GM19463 (cell line): ENCODE results near the gene CTDP1.

Experiments
- ATAC-seq: cut with Tn5 transposase; IDR thresholded peaks from one replicate; pipeline ENCODE4 v1.9.1; 2021; ENCODE audit warnings: mild to moderate bottlenecking, moderate library complexity; ENCODE audit not compliant: unreplicated experiment

CTDP1 gene, protein sequence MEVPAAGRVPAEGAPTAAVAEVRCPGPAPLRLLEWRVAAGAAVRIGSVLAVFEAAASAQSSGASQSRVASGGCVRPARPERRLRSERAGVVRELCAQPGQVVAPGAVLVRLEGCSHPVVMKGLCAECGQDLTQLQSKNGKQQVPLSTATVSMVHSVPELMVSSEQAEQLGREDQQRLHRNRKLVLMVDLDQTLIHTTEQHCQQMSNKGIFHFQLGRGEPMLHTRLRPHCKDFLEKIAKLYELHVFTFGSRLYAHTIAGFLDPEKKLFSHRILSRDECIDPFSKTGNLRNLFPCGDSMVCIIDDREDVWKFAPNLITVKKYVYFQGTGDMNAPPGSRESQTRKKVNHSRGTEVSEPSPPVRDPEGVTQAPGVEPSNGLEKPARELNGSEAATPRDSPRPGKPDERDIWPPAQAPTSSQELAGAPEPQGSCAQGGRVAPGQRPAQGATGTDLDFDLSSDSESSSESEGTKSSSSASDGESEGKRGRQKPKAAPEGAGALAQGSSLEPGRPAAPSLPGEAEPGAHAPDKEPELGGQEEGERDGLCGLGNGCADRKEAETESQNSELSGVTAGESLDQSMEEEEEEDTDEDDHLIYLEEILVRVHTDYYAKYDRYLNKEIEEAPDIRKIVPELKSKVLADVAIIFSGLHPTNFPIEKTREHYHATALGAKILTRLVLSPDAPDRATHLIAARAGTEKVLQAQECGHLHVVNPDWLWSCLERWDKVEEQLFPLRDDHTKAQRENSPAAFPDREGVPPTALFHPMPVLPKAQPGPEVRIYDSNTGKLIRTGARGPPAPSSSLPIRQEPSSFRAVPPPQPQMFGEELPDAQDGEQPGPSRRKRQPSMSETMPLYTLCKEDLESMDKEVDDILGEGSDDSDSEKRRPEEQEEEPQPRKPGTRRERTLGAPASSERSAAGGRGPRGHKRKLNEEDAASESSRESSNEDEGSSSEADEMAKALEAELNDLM

DNA sequence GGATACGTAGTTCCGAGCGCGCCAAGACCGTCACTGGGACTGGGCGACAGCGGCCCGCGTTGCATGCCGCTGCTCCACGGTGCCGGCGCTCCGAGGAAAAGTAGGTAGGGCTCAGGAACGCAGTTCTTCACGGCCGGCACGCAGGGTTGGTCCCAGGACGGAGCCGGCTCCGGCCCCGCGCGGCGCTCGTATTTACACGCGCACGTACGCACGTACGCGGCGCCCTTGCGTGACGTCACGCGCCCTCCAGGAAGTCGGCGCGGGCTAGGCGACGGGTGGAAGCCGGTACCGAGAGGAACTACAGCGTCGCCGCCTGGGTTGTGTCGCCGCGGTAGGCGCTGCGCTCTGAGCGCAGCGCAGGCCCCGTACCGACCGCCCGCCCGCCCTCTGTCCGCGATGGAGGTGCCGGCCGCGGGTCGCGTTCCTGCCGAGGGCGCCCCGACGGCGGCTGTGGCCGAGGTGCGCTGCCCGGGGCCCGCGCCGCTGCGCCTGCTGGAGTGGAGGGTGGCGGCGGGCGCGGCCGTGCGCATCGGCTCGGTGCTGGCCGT, at the start of gene CTDP1:
Gene CTDP1 (plus strand): TSS at position 252 of the 548 bp plus-strand sequence. CDS start 145 bp downstream, at position 397.
- peak; percentile 60 for ATAC-seq

DNA sequence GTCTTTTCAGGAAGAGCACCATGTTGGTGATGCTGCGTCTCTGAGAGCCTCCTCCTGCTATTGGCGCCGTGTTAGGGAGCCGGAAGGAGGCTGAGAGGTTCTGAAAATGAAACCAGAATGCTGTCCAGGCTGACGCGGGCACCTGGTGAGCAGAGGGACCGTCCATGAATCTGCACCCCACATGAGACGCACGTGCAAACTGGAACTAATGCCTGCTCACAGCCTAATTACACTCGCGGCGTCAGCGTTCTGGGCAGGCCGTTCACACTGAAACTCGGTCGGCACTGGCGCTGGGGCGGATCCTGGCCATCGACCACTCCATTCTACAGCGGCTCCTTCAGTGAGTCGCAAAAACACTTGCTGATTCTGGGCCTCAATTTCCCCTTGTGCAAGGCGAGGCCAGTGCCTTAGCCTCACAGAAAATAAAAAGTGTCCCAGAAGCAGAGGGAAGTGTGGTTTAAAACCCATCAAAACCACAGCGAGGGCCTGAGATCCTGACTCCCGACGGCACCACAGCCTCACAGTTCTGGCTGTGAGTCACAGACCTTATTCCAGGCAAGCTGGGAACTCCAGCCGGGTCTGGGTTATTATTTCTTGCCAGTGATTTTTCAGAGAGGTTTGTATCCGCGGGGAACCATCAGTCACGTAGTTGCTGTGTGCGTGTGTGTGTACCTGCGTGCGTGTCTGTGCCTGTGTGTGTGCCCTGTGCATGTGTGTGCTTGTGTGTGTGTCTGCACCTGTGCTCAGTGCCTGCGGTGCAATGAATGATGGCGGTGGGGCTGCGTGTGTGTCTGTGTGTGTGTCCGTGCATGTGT, 49.1 kb upstream of the CTDP1 start:
- no peak for ATAC-seq

DNA sequence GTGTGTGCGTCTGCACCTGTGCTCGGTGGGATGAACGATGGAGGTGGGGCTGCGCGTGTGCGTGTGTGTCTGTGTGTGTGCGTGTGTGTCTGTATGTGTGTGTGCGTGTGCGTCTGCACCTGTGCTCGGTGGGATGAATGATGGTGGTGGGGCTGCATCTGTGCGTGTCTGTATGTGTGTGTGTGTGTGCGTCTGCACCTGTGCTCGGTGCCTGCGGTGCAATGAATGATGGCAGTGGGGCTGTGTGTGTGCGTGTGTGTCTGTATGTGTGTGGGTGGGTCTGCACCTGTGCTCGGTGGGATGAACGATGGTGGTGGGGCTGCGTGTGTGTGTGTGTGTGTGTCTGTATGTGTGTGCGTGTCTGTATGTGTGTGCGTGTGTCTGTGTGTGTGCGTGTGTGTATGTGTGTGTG, 48.5 kb upstream of the CTDP1 start:
- ATAC-seq, result no peak

DNA sequence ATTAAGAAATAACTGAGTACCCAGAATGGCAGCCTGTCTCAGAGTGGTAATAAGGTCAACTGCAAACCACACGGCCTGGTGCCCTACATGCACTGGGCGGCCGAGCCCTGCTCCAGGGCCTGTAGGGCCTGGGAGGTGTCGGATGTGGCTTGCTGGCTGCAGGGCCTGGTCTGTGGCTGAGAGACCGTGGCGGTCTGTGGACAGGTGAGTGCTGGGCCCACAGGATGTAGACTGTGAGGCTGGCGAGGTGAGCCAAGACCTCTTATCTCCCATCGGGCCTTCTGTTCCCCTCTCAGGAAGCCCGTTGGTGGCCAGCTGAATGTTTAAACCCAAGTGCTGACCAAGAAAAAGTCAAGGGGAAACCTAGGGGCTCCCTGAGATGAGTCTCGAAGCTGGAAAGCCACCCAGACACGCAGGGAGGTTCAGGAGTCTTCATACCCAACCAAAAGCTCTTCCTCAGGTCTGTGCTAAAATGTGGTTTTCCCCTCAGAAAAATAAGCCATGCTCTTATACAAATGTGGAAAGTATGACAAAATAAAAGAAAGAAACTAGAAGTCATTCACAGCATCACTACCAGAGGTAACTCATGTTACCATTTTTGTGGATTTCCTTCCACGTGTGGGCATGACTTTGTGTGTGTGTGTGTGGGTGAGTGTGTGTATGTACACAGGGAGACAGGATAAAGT, 47.7 kb upstream of the CTDP1 start:
- no peak for ATAC-seq

DNA sequence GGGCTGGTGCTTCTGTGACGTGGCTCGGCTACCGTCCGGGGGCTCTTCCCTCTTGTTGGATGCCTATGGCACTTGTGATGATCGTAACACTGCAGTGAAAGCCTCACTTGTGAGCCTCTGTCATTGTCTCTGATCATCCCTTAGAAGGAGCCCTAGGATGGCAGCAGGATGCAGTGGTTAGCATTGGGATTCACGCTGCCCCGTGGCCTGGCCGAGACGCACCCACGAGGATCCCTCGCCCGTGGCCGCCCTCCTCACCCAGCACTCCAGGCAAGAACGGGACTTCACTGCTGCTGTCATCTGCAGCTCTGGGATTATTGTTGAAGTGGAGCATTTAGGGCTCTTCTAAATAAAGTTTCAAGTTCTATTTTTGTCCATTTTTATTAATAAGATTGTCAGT, 46.8 kb upstream of the CTDP1 start:
- no peak for ATAC-seq

DNA sequence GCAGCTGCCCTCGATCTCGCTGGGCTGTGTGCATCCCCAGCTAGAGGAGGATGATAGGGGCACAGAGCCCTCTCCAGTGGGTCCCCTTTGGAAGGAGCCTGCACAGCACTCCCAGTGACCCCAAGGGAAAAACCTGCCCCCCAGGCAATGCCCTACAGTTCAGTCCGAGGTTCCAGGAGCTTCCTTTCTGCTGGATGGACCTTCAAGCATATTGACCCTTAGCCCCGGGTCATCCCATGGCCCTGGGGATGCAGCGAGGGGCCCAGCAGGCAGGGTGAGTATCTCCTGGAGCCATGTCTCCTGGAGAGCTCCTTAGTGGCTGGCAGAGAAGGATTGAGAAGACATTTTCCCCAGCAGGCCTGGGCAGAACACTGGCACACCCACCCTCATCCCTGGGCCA, 45.4 kb upstream of the CTDP1 start:
- ATAC-seq, result no peak

DNA sequence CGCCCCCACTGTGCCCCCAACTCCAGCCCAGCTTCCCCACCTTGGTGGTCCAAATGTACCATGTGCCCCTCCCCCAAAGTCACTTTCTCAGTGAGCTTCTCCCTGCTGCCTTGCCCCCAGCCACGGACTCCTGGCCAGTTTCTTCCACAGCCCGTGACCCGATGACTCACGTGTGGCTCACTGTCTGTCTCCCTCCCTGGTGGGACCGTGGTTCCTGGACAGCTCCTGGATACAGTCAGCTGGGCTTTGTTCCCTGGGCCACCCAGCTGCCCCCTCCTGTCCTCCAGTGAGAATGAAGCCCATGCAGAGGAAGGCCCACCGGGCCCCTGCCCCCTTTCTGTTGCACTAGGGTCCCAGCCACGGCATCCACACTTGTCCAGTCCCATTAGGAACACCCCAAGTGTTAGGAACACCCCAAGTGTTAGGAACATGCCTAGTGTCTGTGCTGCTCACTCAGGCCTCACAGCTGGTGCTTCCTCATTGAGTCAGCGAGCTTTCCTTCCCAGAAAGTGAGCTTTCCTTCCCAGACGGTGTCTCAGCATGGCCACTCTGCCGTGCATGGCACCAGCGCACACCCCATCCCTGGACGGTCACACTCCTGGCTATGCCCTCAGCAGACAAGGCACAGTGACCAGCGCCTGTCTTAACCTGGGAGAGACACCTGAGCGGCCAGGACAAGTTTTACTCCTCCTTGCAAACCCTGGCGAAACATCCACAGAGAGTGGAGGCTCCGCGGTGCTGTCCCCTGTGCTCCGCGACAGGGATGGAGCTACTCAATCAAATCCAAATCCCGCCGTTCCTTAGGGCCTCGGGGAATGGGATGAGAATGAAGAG, 44.8 kb upstream of the CTDP1 start:
- no peak for ATAC-seq

DNA sequence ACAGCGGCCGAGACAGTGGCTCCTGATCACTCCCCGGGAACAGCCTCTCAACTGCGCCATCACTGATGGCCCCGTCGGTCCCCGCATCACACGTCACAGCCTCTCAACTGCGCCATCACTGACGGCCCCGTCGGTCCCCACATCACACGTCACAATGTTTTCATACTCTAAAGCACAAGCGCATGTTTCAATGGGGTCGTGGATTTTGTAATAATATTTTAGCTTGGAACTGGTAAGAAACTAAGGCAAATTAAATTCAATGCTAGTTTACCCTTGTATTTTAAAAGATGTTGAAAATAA, 44.2 kb upstream of the CTDP1 start:
- ATAC-seq, result no peak

DNA sequence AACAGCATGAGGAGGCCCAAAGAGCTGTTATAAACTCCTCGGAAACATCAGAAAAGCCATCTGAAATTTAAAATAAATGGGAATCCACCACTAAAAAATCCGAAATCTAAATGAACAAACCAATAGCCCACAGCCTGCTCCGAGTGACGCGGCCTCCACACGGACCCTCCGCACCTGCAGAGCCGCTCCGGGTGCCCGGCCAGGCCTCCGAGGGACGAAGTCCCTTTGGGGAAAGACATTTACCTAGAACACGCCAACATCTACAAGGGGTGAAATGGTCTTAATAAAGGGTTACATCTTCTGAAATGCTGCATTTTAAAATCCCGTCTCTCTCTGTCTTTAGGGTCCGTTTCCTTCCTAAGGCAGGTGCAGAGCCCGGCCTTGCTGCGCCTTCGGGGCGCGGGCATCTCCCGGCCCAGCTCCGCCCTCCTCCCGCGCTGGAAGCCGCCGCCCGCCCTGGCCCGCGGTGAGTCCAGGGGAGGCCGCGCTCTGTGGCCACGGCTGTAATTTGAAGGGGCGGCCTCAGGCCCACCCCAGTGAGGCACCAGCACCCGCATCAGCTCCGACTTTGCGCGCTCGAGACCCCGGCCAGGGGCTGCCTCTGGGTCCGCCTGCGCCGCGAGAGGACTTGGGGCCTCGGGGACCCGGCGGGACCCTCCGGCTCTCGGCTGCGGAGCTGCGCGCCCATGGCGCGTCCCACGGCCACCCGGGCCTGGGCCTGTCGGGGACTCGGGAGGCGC, 42.3 kb upstream of the CTDP1 start:
- no peak for ATAC-seq

DNA sequence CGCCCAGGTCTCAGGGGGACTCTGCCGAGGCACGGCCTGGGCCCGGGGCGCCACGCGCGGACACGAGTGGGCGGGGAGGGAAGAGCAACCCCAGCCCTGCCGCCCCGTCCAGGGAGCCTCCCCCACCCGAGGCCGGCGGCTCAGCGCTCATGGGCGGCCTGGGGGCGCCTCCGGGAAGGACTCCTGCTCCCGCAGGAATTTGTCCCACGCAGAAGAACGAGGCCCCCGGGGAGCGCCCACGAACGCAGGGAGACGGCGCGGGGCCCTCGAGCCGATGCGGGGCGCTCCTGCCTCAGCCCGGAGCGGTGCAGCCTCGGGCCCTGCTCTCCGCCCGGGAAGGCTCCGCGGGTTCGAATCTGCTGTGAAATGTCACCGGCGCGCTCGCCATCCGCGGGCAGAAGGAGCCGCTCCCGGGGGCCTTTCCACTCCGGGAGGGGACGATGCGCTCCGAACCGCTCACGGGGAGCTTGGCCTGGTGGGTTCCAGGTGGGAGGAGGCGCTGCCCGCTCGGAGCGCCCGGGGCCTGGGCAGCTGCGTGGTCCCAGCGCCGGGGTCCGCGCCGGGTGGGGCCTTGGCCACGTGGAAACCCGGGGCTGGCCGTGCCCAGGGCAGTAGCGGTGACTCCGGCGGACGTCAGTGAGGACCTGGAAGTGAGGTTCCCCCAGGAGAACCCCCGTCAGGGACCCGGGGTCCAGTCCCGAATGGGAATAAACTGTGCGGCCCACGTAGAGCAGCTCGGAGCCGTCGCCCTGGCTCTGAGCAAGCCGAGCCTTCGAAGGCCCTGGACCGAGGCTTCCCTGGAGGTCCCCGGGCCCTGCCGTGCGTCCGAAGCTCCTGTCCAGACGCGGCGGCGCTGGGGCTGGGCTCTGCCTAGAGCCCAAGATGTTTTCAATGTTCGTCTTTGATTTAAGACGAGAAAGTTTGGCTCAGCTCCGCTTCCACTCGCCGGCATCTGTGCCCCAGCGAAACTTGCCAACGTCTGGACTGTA, 41.4 kb upstream of the CTDP1 start:
- ATAC-seq, result no peak

DNA sequence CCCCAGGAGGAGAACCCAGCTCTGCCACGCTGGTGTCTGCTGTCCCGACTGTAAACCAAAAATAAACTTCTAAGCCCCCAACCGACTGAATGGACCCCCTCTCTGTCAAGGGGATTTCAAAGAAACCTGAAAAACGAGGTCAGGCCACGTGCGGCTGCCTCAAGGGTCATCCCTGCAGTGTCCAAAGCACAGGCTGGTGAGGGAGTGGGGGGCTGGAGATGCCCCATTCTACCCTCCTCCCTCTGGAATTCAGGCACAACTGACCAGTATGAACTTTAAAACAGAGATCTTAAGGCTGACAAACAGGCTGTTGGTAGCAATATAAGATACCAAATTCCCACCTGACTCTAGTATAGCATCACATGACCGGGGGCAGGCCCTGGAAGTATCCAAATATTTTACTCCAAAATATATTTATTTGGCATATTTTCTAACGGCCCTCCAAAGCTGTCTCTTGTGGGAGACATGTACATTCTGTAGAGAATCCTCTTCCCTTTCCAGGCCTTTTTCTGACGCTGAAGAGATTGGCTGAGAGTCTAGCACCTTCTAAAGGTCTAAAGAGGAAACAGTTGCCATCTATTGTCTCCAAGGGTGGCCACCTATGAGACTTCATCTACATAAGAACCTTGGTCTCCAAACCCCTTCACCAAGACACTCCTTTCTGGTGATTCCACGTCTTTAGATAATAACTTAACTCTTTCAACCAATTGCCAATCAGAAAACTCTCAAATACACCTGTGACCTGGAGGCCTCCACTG, 40.4 kb upstream of the CTDP1 start:
- ATAC-seq, result no peak

DNA sequence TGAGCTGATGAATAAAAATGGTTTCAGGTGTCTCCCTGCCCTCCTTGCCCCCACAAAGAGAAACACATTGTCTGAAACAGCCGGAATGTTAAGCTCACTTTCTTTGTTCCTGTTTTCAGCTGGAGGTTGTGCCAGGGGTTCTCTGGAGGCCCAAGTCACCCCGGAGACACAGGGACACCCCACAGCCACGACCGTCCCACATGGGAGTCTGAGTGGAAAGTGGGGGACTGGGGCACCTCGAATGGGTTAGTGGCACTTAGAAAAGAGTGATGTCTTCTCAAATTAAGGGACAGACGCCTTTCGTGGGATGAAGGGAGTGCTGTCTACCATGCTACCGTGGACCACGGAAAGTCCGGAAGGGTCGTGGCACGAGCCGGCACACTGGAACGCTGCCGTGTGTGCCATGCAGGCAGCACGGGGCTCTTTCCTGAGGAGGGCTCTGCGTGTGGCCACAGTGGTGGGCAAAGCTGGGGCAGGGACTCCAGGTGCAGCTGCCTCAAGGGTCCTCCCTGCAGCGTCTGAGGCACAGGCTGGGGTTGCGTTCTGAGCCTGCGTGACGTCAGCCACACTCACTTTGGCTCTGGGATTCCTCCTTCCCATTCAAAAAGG, 39.4 kb upstream of the CTDP1 start:
- ATAC-seq, result no peak

DNA sequence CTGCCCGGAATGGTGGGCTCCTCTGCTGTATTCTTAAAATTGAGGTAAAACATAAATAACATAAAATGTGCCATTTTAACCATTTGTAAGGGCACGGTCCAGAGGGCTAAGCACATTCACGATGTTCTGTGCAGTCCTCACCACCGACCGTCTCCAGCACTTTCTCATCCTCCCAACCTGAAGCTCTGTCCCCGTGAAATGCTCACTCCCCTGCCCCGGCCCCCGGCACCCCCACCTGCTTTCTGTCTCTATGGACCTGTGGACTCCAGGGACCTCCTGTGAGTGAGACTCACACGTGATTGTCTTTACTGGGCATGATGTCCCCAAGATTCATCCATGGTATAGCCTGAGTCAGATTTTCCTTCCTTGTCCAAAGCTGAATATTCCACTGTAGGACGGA, 38.7 kb upstream of the CTDP1 start:
- no peak for ATAC-seq

DNA sequence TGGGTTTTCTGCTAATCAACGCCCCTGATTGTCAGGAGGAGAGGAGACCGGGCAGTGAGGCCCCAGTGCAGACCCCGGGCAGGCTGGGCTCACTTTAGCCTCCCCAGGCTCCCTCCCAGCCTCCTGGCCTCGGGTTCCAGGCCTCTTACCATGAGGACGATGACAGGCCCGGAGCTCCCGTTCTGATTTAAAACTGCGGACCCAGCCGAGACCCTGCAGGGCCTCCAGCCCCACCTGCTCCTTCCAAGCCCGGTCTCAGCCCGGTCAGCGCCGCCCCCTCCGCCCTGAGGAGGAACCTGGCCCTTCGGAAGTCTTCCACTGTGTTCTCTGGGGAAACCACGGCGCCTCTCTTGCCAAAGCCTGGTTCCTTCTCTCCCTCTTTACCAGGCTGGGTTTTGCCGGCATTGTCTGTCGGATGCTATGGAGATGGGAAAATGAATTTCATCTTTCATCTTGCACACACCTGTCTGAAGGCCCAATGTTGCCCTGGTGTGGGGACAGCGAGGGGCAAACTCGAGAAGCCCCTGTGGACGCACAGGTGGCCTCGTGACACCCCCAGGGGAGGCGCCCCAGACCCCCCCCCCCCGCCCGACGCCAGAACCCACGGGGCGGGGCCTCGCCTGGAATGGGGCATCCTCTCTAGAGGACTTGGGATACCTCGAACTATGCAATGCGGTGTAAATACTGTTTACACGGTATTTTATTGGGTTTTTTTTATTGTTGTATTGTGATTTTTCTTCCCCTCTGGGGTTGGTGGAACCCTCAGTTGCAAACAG, 37.7 kb upstream of the CTDP1 start:
- ATAC-seq, result no peak

DNA sequence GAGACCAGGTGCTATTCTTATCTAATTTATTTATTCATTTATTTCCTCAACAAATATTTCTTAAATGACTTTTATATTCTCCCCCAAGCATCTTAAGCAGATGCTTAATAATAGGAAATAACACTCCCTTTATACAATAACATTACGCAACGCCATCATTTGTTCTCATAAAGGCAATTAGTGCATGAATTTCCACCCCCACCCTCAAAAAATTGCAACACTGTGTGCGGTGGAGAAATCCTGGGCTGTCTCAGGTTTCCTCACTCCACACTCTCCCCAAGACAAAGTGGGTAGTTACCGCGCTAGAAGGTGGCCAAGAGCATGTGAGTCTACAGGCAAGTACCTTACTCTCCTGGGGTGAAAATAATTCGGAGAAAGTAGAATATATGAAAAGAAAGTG, 37.0 kb upstream of the CTDP1 start:
- ATAC-seq, result no peak
